ENCODE results near the gene PAPPA. TPM values are rescaled to one million over a fixed set of nuclear protein-coding genes. Genes with fewer than 3 reads are reported as not detected.

Gene PAPPA
- polyA plus RNA-seq, 1 experiment: 39.9 TPM

DNA sequence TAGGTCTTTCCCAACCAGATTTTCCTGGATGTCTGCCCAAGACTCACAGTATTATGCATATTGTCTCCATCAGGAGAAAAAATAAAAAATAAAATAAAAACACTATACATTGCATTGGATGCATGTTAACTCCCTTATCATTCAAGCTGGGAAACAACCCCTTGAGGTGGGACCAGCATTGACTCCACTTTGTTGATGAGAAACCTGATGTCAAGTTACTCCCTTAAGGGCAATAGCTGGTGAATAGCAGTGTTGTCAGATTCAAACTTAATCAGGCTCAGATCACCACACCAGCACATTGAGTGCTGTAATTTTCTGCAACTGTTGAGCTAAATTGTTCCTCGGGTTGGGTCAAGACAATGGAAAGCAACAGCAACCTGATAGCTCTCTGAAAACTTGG lies 269.6 kb downstream of the PAPPA start:
- CTCF ChIA-PET: interaction anchor here (0.8 to 1.6 kb wide), 3 partner anchors 12 to 68 kb away, joined by 3 to 4 read pairs (median 3); no protein-coding TSS in a partner anchor
- DNase-seq (ENCODE audit: low read depth): no peak
- Histone ChIP-seq H3K27me3 (ENCODE audit: control insufficient read depth, insufficient read depth, low read length) (no peaks in the 10 kb centered on the region), H3K36me3 (ENCODE audit: control insufficient read depth, insufficient read depth, low read length) (no peaks in the 10 kb centered on the region), H3K4me3 (ENCODE audit: low read depth, low read length) (no peak overlapping the region)
- TF ChIP-seq, protein P1, sequence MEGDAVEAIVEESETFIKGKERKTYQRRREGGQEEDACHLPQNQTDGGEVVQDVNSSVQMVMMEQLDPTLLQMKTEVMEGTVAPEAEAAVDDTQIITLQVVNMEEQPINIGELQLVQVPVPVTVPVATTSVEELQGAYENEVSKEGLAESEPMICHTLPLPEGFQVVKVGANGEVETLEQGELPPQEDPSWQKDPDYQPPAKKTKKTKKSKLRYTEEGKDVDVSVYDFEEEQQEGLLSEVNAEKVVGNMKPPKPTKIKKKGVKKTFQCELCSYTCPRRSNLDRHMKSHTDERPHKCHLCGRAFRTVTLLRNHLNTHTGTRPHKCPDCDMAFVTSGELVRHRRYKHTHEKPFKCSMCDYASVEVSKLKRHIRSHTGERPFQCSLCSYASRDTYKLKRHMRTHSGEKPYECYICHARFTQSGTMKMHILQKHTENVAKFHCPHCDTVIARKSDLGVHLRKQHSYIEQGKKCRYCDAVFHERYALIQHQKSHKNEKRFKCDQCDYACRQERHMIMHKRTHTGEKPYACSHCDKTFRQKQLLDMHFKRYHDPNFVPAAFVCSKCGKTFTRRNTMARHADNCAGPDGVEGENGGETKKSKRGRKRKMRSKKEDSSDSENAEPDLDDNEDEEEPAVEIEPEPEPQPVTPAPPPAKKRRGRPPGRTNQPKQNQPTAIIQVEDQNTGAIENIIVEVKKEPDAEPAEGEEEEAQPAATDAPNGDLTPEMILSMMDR (IDR thresholded peaks at IDR 0.05; ENCODE audit: insufficient read depth, low read depth, low read length): no peak
- POLR2A ChIA-PET: no interaction called here

DNA sequence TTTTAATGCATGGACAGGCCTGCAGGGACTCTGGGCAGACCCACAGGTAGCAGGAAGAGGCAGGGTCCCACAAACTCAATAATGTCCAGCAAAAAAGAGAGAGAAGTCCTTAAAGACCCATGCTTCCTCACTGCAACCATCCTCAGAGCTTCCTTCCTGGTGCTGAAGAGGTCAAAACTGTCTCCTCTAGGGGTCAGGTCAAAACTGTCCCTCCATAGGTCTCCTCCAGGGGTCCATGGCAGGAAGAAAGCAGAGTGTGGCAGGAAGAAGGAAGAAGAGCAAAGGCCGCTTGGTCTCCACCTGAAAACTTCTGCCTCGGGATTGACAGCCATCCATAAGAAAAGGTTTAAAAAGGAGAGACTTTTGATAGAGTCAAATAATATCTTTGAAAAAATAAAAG lies 271.7 kb downstream of the PAPPA start:
- TF ChIP-seq, protein P1 (IDR thresholded peaks at IDR 0.05; ENCODE audit: insufficient read depth, low read depth, low read length): no peak
- POLR2A ChIA-PET: no interaction called here
- Histone ChIP-seq H3K4me3 (ENCODE audit: low read depth, low read length) (no peak overlapping the region), H3K36me3 (ENCODE audit: control insufficient read depth, insufficient read depth, low read length) (no peaks in the 10 kb centered on the region), H3K27me3 (ENCODE audit: control insufficient read depth, insufficient read depth, low read length) (no peaks in the 10 kb centered on the region)
- CTCF ChIA-PET: no interaction called here
- no peak for DNase-seq (ENCODE audit: low read depth)

DNA sequence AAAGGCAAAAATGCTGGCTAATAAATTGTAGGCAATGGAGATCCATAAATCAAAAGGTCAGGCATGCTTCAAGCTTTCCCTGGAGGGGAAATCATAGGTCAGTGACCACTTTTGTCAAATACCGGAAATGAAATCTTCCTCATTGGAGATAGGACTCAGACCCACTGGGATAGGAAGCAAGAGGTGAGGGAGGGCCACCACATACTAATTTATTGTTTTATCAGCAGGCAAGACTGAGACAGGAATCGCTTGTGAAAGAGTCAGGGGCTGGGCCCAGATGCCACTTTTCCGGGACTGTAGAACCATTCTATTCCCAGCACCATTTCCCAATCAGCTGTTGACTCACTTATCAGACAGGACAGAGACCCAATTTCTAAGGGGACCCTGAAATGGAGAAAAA lies 277.3 kb downstream of the PAPPA start:
- H3K27me3 ChIP-seq (ENCODE audit: control insufficient read depth, insufficient read depth, low read length): no peaks in the 10 kb centered on the region
- DNase-seq (ENCODE audit: low read depth): no peak
- H3K4me3 ChIP-seq (ENCODE audit: low read depth, low read length): no peak overlapping the region
- POLR2A ChIA-PET: no interaction called here
- CTCF ChIA-PET: interaction anchor here (0.8 kb wide), 1 partner anchor 63 kb away, joined by 3 read pairs; no protein-coding TSS in a partner anchor
- TF ChIP-seq, protein P1 (IDR thresholded peaks at IDR 0.05; ENCODE audit: insufficient read depth, low read depth, low read length): no peak
- H3K36me3 ChIP-seq (ENCODE audit: control insufficient read depth, insufficient read depth, low read length): no peaks in the 10 kb centered on the region

DNA sequence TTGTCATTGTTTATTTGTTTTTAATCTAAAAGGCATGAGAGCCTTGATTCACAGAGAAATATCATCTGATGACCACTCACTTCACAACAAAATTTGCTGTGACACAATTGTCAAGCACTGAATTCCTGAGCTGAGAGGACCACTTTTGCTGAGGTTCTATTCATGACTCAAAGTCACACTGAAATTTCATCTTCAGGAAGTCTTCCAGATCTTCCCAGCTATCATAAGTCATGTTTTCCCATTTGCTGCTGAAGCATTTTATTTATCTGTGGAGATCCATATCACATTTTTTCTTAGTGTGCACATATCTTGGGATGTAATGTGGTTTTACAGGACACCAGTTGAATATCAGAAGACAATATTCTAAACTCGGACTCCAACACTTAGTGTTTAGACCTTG lies 278.5 kb downstream of the PAPPA start:
- ChIA-PET POLR2A (no interaction called here), CTCF (interaction anchor here (0.7 to 0.8 kb wide), 2 partner anchors 18 to 32 kb away, joined by 3 to 4 read pairs; no protein-coding TSS in a partner anchor)
- DNase-seq (ENCODE audit: low read depth): no peak
- Histone ChIP-seq H3K4me3 (ENCODE audit: low read depth, low read length) (no peak overlapping the region), H3K36me3 (ENCODE audit: control insufficient read depth, insufficient read depth, low read length) (no peaks in the 10 kb centered on the region), H3K27me3 (ENCODE audit: control insufficient read depth, insufficient read depth, low read length) (no peaks in the 10 kb centered on the region)
- TF ChIP-seq, protein P1 (IDR thresholded peaks at IDR 0.05; ENCODE audit: insufficient read depth, low read depth, low read length): no peak

DNA sequence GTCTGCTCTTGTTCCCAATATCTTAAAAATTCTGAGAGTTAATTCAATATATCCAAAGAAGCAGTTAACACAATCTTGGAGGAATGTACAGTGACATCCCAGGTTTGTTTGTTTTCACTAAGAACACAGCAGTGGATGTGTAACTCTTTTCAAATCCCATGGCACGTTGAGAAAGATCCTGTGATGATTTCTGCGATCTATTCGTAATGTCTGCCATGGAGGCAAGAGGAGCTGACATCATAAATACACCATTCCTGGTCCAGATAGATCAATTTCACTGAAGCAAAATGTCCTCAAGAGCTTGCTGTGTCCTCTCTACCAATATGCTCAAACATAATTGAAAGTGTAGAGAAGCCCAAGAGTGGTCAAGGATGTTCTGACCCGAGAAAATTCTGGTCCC lies 280.7 kb downstream of the PAPPA start:
- POLR2A ChIA-PET: no interaction called here
- CTCF ChIA-PET: interaction anchor here (1.2 kb wide), 1 partner anchor 11 kb away, joined by 4 read pairs; no protein-coding TSS in a partner anchor
- TF ChIP-seq, protein P1 (IDR thresholded peaks at IDR 0.05; ENCODE audit: insufficient read depth, low read depth, low read length): no peak
- DNase-seq (ENCODE audit: low read depth): no peak
- H3K27me3 ChIP-seq (ENCODE audit: control insufficient read depth, insufficient read depth, low read length): no peaks in the 10 kb centered on the region
- H3K36me3 ChIP-seq (ENCODE audit: control insufficient read depth, insufficient read depth, low read length): no peaks in the 10 kb centered on the region
- H3K4me3 ChIP-seq (ENCODE audit: low read depth, low read length): no peak overlapping the region

Data from BJ (cell line).